ENCODE data around the gene CDKL5.
"Not testable (repeated sequence)": the region's sequence is repeated elsewhere in the genome, so short reads cannot be mapped to it uniquely, and the experiment has no call there.

Gene CDKL5

DNA sequence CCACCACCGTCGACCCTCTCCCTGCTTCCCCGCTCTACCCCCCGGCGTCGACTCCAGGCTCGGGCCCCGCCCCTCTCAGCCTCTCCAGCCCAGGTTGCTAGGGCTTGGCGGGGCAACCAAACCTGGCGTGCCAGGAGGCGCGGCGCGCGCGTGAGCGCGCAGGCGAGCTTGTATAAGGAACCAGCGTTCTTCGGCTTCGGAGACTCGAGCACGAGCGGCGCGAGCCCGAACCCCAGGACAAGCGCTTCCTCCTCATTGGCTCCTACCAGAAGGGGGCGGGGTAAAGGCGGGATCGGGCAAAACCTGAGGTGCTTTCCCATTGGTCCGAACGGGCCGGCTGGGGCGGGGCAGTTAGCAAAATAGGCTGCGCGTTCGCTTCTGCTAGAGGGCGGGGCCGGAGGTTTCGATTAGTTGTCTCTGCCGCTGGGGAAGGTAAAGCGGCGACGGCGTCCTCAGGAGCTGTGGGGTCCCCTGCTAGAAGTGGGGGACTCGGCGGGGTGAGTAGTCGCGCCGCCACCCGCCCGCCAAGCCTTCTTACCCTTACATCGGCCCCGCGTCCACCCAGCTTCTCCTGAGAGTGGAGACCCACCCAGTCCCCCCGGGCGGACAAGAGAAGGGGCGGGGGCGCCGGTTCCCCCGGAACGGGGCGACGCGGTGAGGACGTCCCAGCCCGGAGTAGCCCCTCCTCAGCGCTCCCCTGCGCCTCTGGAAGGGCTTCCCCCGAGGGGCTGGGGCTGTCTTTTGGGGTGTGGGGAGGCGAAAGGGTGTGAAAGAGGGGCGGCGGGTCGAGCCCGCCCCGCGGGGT lies at the start of gene CDKL5:
Gene CDKL5 (plus strand): TSS at position 410 of the 805 bp plus-strand sequence. CDS start 81,489 bp downstream, outside the sequence.
- peak; percentile 98 for DNase-seq

DNA sequence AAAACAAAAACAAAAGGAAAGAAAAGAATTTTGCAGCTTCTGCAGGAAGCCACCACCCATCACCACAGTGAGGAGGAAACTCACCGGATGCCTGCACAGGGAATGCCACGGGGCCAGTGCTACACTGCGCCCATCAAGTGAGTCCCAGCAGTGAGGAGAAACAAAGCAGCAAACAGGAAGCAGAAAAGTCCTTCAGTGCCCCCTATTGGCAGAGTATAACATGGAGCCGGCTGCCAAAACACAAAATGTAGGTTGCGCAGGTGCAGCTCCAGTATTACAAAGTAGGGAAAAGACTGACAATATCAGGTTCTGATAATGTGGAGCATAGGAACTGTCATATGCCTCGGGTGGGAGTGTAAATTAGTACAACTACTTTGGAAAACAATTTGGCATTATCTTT lies 47.6 kb upstream of the CDKL5 start:
- DNase-seq, result peak; percentile 35

DNA sequence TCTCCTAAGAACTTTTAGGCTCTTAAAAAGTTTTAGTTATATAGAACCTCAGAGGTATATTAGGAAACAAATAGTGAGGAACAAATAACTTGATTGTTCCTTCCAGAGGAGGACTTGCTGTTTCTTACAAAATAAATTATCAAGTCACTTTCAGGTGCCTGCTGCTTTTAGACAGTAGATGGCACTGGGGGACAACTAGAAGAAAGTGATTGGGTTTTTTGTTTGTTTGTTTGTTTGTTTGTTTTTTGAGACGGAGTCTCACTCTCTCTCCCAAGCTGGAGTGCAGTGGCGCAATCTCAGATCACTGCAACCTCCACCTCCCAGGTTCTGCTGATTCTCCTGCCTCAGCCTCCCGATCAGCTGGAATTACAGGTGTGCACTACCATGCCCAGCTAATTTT lies 35.4 kb upstream of the CDKL5 start:
- no peak for DNase-seq

DNA sequence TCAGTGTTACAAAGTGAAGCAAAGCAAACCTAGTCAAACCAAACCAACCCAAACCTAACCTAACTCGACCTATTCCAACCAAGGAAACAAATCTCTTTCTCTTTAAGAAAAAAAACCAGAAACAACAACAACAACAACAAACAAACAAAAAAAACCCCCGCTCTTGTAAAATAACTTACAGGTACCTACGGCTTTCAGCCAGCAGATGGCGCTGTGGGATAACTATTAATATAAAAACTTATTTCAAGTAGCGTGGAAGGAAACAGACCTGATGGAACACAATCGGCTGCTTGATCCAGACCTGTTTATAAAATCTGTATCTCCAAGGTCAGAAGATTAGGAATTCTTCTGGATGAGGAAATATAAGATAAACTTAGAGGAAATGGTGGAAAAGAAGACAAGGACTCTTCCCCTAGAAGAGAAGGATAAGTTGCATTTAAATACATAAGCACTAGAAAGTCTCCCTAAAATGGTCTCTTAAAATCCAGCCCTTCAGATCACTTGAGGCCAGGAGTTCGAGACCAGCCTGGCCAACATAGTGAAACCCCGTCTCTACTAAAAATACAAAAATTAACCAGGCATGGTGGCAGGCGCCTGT lies 34.4 kb upstream of the CDKL5 start:
- DNase-seq, result peak; percentile 59

DNA sequence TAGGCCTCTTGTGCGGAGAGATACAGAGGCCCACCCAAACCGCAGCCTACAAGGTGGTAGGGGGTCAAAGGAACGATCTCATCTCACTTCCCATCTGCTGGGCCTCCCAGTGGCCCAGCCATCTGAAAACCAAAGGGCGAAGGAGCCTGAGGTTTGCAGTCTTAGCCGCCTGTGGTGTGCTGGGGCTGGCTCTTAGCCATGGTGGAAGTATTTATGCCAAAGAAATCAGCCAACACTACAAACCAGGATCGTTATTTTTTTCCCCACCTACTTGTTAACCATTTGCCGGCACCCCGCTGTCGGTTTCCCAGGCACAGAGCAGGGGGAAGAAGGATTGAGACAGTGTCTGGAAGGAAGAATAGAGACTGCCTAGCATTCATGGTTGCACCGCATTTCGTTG lies 30.9 kb upstream of the CDKL5 start:
- DNase-seq, result no peak

DNA sequence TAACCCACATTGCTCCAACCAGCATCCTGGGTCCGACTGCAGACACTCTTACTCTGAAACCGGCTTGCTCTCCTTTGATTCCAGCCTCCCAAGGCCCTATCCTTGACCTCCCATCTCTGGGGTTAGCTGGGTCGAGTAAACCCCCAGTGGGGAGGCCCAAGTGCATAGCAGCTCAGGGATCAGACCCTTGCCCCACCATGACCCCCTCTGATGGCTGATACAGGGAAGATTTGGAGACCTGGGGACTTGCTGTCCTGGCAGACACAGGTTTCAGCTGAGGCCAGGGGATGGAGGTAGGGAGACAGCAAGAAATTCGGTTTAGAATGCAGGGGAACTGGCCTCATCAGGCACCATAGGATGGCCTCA lies 23.6 kb upstream of the CDKL5 start:
- DNase-seq, result no peak

DNA sequence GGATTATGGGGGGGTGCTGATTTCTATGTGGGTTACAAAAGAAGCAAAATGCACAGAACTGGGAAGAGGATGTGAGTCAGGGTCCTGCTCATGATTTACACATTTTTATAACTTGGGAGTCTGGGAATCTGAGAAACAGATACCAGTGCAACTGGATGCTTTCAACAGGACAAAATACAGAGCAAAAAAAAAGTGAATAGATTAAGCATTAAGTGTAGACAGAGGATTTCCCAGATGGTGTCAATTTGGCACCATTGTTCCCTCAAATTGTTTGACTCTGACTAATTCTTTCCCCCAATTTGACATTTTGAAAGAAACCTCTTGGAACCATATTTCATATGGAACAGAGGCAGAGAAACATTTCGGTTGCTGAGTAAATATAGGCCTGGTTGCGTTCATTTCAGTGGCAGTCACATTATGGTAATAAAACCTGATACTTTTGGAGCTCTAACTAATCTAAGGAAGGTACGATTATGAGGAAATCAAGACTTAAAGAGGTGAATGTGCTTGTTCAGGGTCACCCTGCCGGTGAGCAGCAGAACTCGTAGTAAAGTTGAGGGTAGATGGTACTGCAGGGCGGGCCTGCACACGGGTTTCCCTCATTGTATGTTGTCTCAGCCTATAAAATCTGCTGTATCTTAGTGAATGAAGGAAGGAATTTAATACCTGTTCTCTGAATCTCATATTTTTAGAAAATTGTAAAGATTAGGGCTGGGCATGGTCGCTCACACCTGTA lies 18.7 kb upstream of the CDKL5 start:
- DNase-seq, result no peak

- DNase-seq, result peak; percentile 21
Measured at GRCh38 chrX:18410038-18410437, 15.4 kb upstream of the CDKL5 start.

- no peak for DNase-seq
Measured at GRCh38 chrX:18415386-18415785, 10.0 kb upstream of the CDKL5 start.

DNA sequence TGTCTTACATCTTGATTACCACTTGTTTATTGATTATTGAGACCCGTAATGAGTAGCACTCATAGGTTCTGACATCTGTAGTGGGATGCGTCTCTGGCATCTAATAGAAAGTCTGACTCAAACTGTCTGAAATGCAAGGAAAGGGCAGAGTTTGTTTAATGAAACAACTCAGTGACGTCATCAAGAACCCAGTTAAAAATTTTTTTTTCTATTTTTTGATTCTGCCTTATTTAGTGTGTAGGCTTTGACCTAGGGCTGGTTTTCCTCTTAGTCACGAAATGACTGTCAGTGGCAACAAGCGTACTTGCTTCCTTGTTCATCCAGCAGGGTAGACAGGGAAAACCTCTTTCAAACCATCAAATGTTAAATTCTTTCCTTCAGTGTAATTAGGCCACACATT lies 3.1 kb upstream of the CDKL5 start:
- DNase-seq, result no peak

- no peak for DNase-seq
Measured at GRCh38 chrX:18422886-18423285, 2.5 kb upstream of the CDKL5 start.

DNA sequence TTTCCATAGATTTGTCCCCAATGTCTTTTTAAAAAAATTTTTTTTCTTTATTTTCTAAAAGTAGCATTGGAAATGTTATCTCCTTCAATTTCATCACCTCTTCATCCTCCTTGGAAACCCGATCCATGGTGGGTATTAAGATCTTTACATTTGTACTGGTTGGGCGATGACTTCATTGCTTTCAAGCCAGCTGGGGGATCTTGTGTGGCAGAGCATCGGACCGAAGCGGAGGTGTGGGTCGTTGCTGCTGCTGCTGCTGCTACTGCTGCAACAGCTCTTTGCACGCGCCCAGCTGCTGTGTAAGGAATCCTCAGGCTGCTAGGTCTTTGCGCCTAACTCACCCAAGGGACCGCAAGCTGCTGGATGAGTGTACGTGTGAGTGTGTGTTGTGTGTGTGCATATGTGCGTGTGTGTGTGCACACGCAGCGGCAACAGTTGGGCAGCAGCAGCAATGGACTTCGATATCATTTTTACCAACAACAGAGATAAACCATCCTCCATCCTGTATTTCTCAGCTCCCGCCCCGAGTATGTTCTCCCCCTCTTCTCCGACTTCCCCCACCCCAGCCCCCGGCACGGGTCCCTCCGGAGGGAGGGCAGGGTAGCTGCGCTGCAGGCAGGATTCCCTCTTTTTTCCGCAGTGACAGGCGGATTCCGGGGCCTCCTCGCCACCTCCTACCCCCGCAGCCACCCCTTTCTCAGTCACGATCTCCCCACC lies 768 bp upstream of the CDKL5 start:
- peak; percentile 55 for DNase-seq

DNA sequence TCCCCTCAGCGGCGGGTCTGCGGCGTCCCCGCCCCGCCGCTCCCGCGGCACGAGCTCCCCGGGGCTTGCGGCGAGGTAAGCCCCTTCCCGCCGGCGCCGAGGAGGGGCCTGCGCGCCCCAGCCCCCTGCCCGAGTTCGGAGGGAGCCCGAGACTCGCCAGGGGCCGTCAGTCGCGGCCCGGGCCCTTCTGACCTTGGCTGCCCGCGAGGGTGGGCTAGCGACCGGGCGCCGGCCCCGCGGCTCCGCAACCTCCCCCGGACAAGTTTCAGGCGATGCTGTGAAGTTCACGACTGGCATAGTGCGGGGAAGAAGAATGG lies 554 bp downstream of the CDKL5 start:
- DNase-seq, result no peak

DNA sequence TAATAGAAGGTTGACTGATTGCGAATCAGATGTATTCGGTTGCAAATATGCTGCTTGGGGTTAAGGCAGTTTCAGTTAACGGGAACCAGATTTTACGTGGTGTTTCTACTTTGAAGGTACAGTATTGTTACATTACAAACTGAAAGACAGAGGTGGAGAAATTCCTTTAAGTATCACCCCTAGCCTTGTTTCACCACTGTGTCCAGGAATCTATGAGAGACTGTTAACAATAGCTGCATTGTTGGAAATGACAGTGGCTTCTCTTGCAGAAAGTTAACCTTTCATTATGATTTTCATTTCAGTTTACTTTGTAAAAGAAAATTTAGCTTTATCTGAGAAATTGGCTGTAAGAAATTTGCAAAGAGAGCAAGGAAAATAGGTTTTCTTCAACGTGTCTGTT lies 2.6 kb downstream of the CDKL5 start:
- DNase-seq, result no peak

- not testable (repeated sequence) for DNase-seq
Measured at GRCh38 chrX:18433288-18433687, 7.9 kb downstream of the CDKL5 start.

- no peak for DNase-seq
Measured at GRCh38 chrX:18434896-18435295, 9.5 kb downstream of the CDKL5 start.

- no peak for DNase-seq
Measured at GRCh38 chrX:18436017-18436416, 10.6 kb downstream of the CDKL5 start.

DNA sequence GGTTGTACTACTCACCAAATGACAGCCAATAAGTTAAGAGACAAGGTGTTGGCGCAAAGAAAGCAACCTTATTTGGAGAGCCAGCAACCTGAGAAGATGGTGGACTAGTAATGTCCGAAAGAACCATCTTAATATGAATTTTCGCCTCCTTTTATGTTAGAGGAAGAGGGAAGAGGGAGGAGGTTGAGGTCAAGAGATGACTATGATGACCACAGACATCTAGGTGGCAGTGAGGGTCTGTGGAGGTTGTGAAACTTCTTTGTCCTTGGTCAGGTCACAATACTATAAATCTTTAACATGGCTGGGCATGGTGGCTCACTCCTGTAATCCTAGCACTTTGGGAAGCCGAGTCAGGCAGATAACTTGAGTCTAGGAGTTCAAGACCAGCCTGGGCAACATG lies 15.4 kb downstream of the CDKL5 start:
- DNase-seq, result no peak

GRCh38 chrX:18441780-18442367 lies 16.5 kb downstream of the CDKL5 start:
- no peak for DNase-seq

- DNase-seq, result no peak
Measured at GRCh38 chrX:18448416-18448815, 23.0 kb downstream of the CDKL5 start.

DNA sequence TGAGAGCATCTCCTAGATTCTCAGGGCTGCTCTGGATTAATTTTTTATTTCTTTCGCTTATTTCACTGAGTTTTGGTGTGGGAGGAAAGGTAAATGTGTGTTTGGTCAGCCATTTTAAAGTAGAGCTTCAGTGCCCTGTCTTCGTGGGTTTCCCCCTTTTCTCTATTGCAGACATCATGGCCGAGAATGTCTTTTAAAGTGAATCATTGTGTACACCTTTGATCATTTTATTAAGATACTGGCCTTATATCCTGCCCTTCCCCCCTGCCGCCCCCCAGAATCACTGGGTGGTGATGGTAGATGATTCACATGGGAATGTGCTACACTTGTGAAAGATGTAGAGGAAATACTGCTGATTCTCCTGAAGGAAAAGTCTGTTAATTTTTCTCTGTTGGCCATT lies 23.8 kb downstream of the CDKL5 start:
- DNase-seq, result no peak

DNA sequence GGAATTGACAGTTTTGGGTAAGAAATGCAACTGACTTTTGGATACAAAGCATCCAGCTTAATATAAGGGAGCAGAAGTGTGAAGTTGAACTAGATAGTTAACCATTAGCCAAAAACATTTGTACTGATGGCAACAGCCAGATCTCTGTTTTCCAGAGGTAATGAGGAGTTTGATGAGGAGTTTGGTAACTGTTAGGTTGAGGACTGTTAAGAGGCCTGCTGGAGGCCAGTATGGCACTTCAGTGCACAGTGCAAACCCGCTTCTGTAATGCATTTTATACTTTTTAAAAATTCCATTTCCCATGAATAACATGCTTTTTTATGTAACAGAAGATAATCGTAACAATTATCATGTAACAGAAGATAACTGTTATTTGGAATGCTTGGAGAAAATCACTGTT lies 30.0 kb downstream of the CDKL5 start:
- DNase-seq, result no peak

GRCh38 chrX:18457000-18457399 lies 31.6 kb downstream of the CDKL5 start:
- DNase-seq, result no peak
